Measurements from ENCODE around the gene MXD4. TPM values are rescaled to one million over a fixed set of nuclear protein-coding genes. Genes with fewer than 3 reads are reported as not detected.
A peak's percentile ranks its signal among the peaks of the same experiment; 100 is the strongest.
"Not testable (repeated sequence)": the region's sequence is repeated elsewhere in the genome, so short reads cannot be mapped to it uniquely, and the experiment has no call there.

Gene MXD4
- polyA plus RNA-seq, 4 donors: 24.0 to 46.7 (median 32.7) TPM

- not testable (repeated sequence) for FAIRE-seq; H3K36me3 ChIP-seq (ENCODE audit: control insufficient read depth in 3 of 3, insufficient read depth in 2 of 3, low read depth in 1 of 3, low read length in 3 of 3); H3K4me1 ChIP-seq (ENCODE audit: control insufficient read depth in 3 of 3, insufficient read depth in 2 of 3, low read depth in 1 of 3, low read length in 2 of 3); H3K27me3 ChIP-seq (ENCODE audit: control insufficient read depth in 3 of 3, insufficient read depth in 3 of 3, low read length in 3 of 3); H3K9me3 ChIP-seq (ENCODE audit: control insufficient read depth in 2 of 2, insufficient read depth in 1 of 2, low read depth in 1 of 2, low read length in 1 of 2); DNase-seq; H3K4me3 ChIP-seq (ENCODE audit: low read depth in 1 of 3, low read length in 3 of 3); H3K27ac ChIP-seq (ENCODE audit: low read depth in 1 of 3, low read length in 2 of 3)
- 58 to 62% (median 60%) methylated on average over 4 of the region's 4 CpGs for WGBS, 3 donors
These were observed 40.5 kb downstream of the MXD4 start for GRCh38 chr4:2221378-2221777.

DNA sequence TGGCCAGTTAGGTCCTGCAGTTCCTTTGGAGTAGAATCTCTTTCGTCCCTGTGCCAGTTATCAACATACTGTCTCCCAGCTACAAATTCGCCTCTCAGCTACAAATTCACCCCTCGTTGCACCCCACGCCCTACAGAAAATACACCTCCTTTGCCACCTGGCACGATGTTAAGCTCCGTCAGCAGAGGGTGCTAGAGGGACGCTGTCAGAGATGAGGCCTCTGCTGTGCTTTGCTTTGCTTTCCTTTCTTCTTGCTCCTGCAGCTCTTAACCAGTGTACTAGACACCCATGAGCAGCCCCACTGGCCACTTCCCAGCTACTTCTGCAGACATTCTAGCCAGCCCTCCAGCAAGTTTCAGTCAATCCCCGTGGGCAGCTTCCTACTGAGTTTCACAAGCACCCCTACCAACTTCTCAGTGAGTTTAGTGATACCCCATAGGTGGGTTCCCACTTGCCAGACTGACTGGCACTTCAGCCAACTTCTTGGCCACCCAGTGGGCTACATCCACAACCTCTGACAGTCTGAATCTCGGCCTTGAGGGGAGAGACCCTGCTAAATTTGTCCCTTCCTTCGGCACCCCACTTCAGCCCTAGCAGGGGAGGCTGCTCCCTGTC is 41.8 kb downstream of the MXD4 start:
- peak; percentile 80 to 86 for DNase-seq
- Histone ChIP-seq H3K9me3 (ENCODE audit: control insufficient read depth in 2 of 2, insufficient read depth in 1 of 2, low read depth in 1 of 2, low read length in 1 of 2) (no peaks in the 10 kb centered on the region), H3K4me3 (ENCODE audit: low read depth in 1 of 3, low read length in 3 of 3) (no peak overlapping the region), H3K36me3 (ENCODE audit: control insufficient read depth in 3 of 3, insufficient read depth in 2 of 3, low read depth in 1 of 3, low read length in 3 of 3) (peaks cover 0 to 6% (median 2%) of the 10 kb centered on the region in 3 donors), H3K27ac (ENCODE audit: low read depth in 1 of 3, low read length in 2 of 3) (no peak overlapping the region), H3K4me1 (ENCODE audit: control insufficient read depth in 3 of 3, insufficient read depth in 2 of 3, low read depth in 1 of 3, low read length in 2 of 3) (no peaks in the 10 kb centered on the region), H3K27me3 (ENCODE audit: control insufficient read depth in 3 of 3, insufficient read depth in 3 of 3, low read length in 3 of 3) (no peaks in the 10 kb centered on the region)
- FAIRE-seq: no peak
- WGBS, 3 donors: 11 to 13% (median 12%) methylated on average over 10 of the region's 10 CpGs

- peaks cover 0 to 6% (median 2%) of the 10 kb centered on the region in 3 donors for H3K36me3 ChIP-seq (ENCODE audit: control insufficient read depth in 3 of 3, insufficient read depth in 2 of 3, low read depth in 1 of 3, low read length in 3 of 3)
- peak in 1 of 2 donors; percentile 45 for DNase-seq
These were observed 42.6 kb downstream of the MXD4 start for GRCh38 chr4:2219233-2219760.

GRCh38 chr4:2218436-2218835 is 43.5 kb downstream of the MXD4 start:
- no peaks in the 10 kb centered on the region for H3K4me1 ChIP-seq (ENCODE audit: control insufficient read depth in 3 of 3, insufficient read depth in 2 of 3, low read depth in 1 of 3, low read length in 2 of 3)
- H3K9me3 ChIP-seq (ENCODE audit: control insufficient read depth in 2 of 2, insufficient read depth in 1 of 2, low read depth in 1 of 2, low read length in 1 of 2): no peaks in the 10 kb centered on the region
- FAIRE-seq: no peak
- no peak overlapping the region for H3K27ac ChIP-seq (ENCODE audit: low read depth in 1 of 3, low read length in 2 of 3)
- no peak overlapping the region for H3K4me3 ChIP-seq (ENCODE audit: low read depth in 1 of 3, low read length in 3 of 3)
- WGBS, 3 donors: 36 to 75% (median 49%) methylated on average over 1 of the region's 1 CpG
- no peak for DNase-seq
- H3K27me3 ChIP-seq (ENCODE audit: control insufficient read depth in 3 of 3, insufficient read depth in 3 of 3, low read length in 3 of 3): no peaks in the 10 kb centered on the region
- H3K36me3 ChIP-seq (ENCODE audit: control insufficient read depth in 3 of 3, insufficient read depth in 2 of 3, low read depth in 1 of 3, low read length in 3 of 3): peaks cover 0 to 6% (median 2%) of the 10 kb centered on the region in 3 donors

More at GRCh38 chr4:2219233-2219760, 42.6 kb downstream of the MXD4 start:
- Histone ChIP-seq H3K4me1 (ENCODE audit: control insufficient read depth in 3 of 3, insufficient read depth in 2 of 3, low read depth in 1 of 3, low read length in 2 of 3) (no peaks in the 10 kb centered on the region), H3K4me3 (ENCODE audit: low read depth in 1 of 3, low read length in 3 of 3) (no peak overlapping the region), H3K9me3 (ENCODE audit: control insufficient read depth in 2 of 2, insufficient read depth in 1 of 2, low read depth in 1 of 2, low read length in 1 of 2) (no peaks in the 10 kb centered on the region), H3K27ac (ENCODE audit: low read depth in 1 of 3, low read length in 2 of 3) (no peak overlapping the region), H3K27me3 (ENCODE audit: control insufficient read depth in 3 of 3, insufficient read depth in 3 of 3, low read length in 3 of 3) (no peaks in the 10 kb centered on the region)
- no peak for FAIRE-seq
- WGBS, 3 donors: 92 to 93% (median 92%) methylated on average over 6 of the region's 6 CpGs

GRCh38 chr4:2217726-2218125 is 44.2 kb downstream of the MXD4 start:
- Histone ChIP-seq H3K36me3 (ENCODE audit: control insufficient read depth in 3 of 3, insufficient read depth in 2 of 3, low read depth in 1 of 3, low read length in 3 of 3) (peaks cover 0 to 1% (median 0%) of the 10 kb centered on the region in 3 donors), H3K27me3 (ENCODE audit: control insufficient read depth in 3 of 3, insufficient read depth in 3 of 3, low read length in 3 of 3) (no peaks in the 10 kb centered on the region), H3K27ac (ENCODE audit: low read depth in 1 of 3, low read length in 2 of 3) (no peak overlapping the region), H3K9me3 (ENCODE audit: control insufficient read depth in 2 of 2, insufficient read depth in 1 of 2, low read depth in 1 of 2, low read length in 1 of 2) (no peaks in the 10 kb centered on the region), H3K4me1 (ENCODE audit: control insufficient read depth in 3 of 3, insufficient read depth in 2 of 3, low read depth in 1 of 3, low read length in 2 of 3) (no peaks in the 10 kb centered on the region), H3K4me3 (ENCODE audit: low read depth in 1 of 3, low read length in 3 of 3) (no peak overlapping the region)
- 33 to 51% (median 48%) methylated on average over 3 of the region's 3 CpGs for WGBS, 3 donors
- DNase-seq: no peak
- FAIRE-seq: no peak

DNA sequence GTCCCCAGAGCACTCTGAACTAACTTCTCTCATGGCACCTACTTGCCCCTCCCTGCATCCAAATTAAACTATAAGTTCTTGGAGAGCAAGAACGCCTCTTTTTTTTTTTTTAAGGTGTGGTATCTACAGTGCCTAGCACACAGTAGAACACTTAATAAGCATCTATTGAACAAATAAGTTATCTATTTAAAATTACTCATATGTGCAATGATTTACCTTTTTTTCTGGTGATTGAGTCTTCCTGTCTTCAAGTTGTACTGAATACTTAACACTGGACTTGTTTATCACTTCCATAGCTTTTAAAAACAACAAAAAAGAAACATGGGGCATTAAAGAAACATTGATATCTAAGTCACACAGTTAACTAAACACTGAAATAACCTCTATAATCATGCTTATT is 49.1 kb downstream of the MXD4 start:
- no peaks in the 10 kb centered on the region for H3K9me3 ChIP-seq (ENCODE audit: control insufficient read depth in 2 of 2, insufficient read depth in 1 of 2, low read depth in 1 of 2, low read length in 1 of 2)
- 55 to 83% (median 70%) methylated on average over 1 of the region's 1 CpG for WGBS, 3 donors
- H3K27me3 ChIP-seq (ENCODE audit: control insufficient read depth in 3 of 3, insufficient read depth in 3 of 3, low read length in 3 of 3): no peaks in the 10 kb centered on the region
- no peak for DNase-seq
- no peak overlapping the region for H3K4me3 ChIP-seq (ENCODE audit: low read depth in 1 of 3, low read length in 3 of 3)
- no peaks in the 10 kb centered on the region for H3K4me1 ChIP-seq (ENCODE audit: control insufficient read depth in 3 of 3, insufficient read depth in 2 of 3, low read depth in 1 of 3, low read length in 2 of 3)
- H3K36me3 ChIP-seq (ENCODE audit: control insufficient read depth in 3 of 3, insufficient read depth in 2 of 3, low read depth in 1 of 3, low read length in 3 of 3): no peaks in the 10 kb centered on the region
- no peak overlapping the region for H3K27ac ChIP-seq (ENCODE audit: low read depth in 1 of 3, low read length in 2 of 3)
- peak; percentile 33 for FAIRE-seq

GRCh38 chr4:2202789-2203188 is 59.1 kb downstream of the MXD4 start:
- DNase-seq; H3K9me3 ChIP-seq (ENCODE audit: control insufficient read depth in 2 of 2, insufficient read depth in 1 of 2, low read depth in 1 of 2, low read length in 1 of 2); H3K27ac ChIP-seq (ENCODE audit: low read depth in 1 of 3, low read length in 2 of 3); H3K27me3 ChIP-seq (ENCODE audit: control insufficient read depth in 3 of 3, insufficient read depth in 3 of 3, low read length in 3 of 3); H3K36me3 ChIP-seq (ENCODE audit: control insufficient read depth in 3 of 3, insufficient read depth in 2 of 3, low read depth in 1 of 3, low read length in 3 of 3); FAIRE-seq; H3K4me3 ChIP-seq (ENCODE audit: low read depth in 1 of 3, low read length in 3 of 3); H3K4me1 ChIP-seq (ENCODE audit: control insufficient read depth in 3 of 3, insufficient read depth in 2 of 3, low read depth in 1 of 3, low read length in 2 of 3): not testable (repeated sequence)
- WGBS, 3 donors: 96 to 100% (median 96%) methylated on average over 1 of the region's 1 CpG
